H9 (cell line): ENCODE measurements around the gene ZNF81. TPM values are rescaled to one million over a fixed set of nuclear protein-coding genes. Genes with fewer than 3 reads are reported as not detected.
"Not testable (repeated sequence)": the region's sequence is repeated elsewhere in the genome, so short reads cannot be mapped to it uniquely, and the experiment has no call there.

Experiments
- DNase-seq: peaks from one replicate; pipeline ENCODE4 v3.0.0-alpha.2; 2017
- H2AFZ ChIP-seq: one replicate; pipeline ENCODE4 v1.6.1; 2013; ENCODE audit warnings: mild to moderate bottlenecking, low read length, control low read depth, moderate library complexity
- H2AK5ac ChIP-seq: 2 replicates; pipeline ENCODE4 v1.6.1; 2013; ENCODE audit warnings: low read length, control low read depth, mixed read lengths; ENCODE audit not compliant: insufficient read length
- H2BK120ac ChIP-seq: one replicate; pipeline ENCODE4 v1.6.1; 2013; ENCODE audit warnings: low read depth, mild to moderate bottlenecking, low read length, control low read depth, inconsistent platforms; ENCODE audit not compliant: poor library complexity, severe bottlenecking
- H2BK12ac ChIP-seq: 2 replicates; pipeline ENCODE4 v1.6.1; 2013; ENCODE audit warnings: low read length, control low read depth, mixed read lengths, low read depth; ENCODE audit not compliant: insufficient read length
- H2BK15ac ChIP-seq: 2 replicates; pipeline ENCODE4 v1.6.1; 2013; ENCODE audit warnings: low read depth, low read length, control low read depth
- H2BK20ac ChIP-seq: one replicate; pipeline ENCODE4 v1.6.1; 2013; ENCODE audit warnings: low read depth, mild to moderate bottlenecking, low read length, control low read depth, inconsistent platforms; ENCODE audit not compliant: poor library complexity, severe bottlenecking
- H2BK5ac ChIP-seq: 2 replicates; pipeline ENCODE4 v1.6.1; 2013; ENCODE audit warnings: low read length, control low read depth, mixed read lengths; ENCODE audit not compliant: insufficient read length
- H3K14ac ChIP-seq: 2 replicates; pipeline ENCODE4 v1.6.1; 2013; ENCODE audit warnings: low read length, control low read depth; ENCODE audit not compliant: insufficient read depth
- H3K18ac ChIP-seq: 2 replicates; pipeline ENCODE4 v1.6.1; 2013; ENCODE audit warnings: low read depth, mild to moderate bottlenecking, mixed read lengths, low read length, control low read depth; ENCODE audit not compliant: insufficient read length
- H3K23ac ChIP-seq: 2 replicates; pipeline ENCODE4 v1.6.1; 2013; ENCODE audit warnings: low read length, control low read depth, mixed read lengths, low read depth; ENCODE audit not compliant: insufficient read length
- H3K23me2 ChIP-seq: 2 replicates; pipeline ENCODE4 v1.6.1; 2013; ENCODE audit warnings: low read depth, mild to moderate bottlenecking, mixed read lengths, low read length, control low read depth; ENCODE audit not compliant: insufficient read length, poor library complexity, severe bottlenecking
- H3K27ac ChIP-seq: 2 replicates; pipeline ENCODE4 v1.5.1; 2013; ENCODE audit warnings: low read length, control low read depth, mixed read lengths, low read depth; ENCODE audit not compliant: insufficient read length
- H3K27me3 ChIP-seq: 2 replicates; pipeline ENCODE4 v1.6.1; 2013; ENCODE audit warnings: low read length, control low read depth, inconsistent platforms; ENCODE audit not compliant: insufficient read depth
- H3K4ac ChIP-seq: 2 replicates; pipeline ENCODE4 v1.6.1; 2013; ENCODE audit warnings: low read depth, mild to moderate bottlenecking, control low read depth, inconsistent platforms, low read length, moderate library complexity
- H3K4me1 ChIP-seq: 2 replicates; pipeline ENCODE4 v1.6.1; 2013; ENCODE audit warnings: low read length, control low read depth, inconsistent platforms; ENCODE audit not compliant: insufficient read depth
- H3K4me2 ChIP-seq: 2 replicates; pipeline ENCODE4 v1.6.1; 2013; ENCODE audit warnings: low read length, control low read depth, mixed read lengths; ENCODE audit not compliant: insufficient read length, insufficient read depth
- H3K56ac ChIP-seq: 2 replicates; pipeline ENCODE4 v1.6.1; 2013; ENCODE audit warnings: low read depth, mild to moderate bottlenecking, mixed read lengths, low read length, control low read depth; ENCODE audit not compliant: insufficient read length
- H3K79me1 ChIP-seq: 2 replicates; pipeline ENCODE4 v1.6.1; 2013; ENCODE audit warnings: low read depth, mild to moderate bottlenecking, moderate library complexity, low read length, control low read depth, inconsistent platforms; ENCODE audit not compliant: insufficient read depth, poor library complexity, severe bottlenecking
- H3K79me2 ChIP-seq: 2 replicates; pipeline ENCODE4 v1.6.1; 2013; ENCODE audit warnings: low read length, control low read depth, inconsistent platforms; ENCODE audit not compliant: insufficient read depth
- H3K9ac ChIP-seq: 2 replicates; pipeline ENCODE4 v1.6.1; 2013; ENCODE audit warnings: low read length, control low read depth, mixed read lengths; ENCODE audit not compliant: insufficient read length; ENCODE audit errors: extremely low read depth
- H3K9me3 ChIP-seq: one replicate; pipeline ENCODE4 v1.6.1; 2013; ENCODE audit warnings: low read depth, low read length, inconsistent platforms; ENCODE audit not compliant: control insufficient read depth
- H3T11ph ChIP-seq: one replicate; pipeline ENCODE4 v1.6.1; 2013; ENCODE audit warnings: mild to moderate bottlenecking, low read length, control low read depth, inconsistent platforms
- H4K20me1 ChIP-seq: one replicate; pipeline ENCODE4 v1.6.1; 2013; ENCODE audit not compliant: control insufficient read depth, insufficient read length, insufficient read depth
- H4K5ac ChIP-seq: 2 replicates; pipeline ENCODE4 v1.6.1; 2013; ENCODE audit warnings: low read depth, mild to moderate bottlenecking, mixed read lengths, low read length, control low read depth; ENCODE audit not compliant: insufficient read length
- H4K8ac ChIP-seq: replicated peaks from 2 replicates; pipeline ENCODE4 v1.6.1; 2013; ENCODE audit warnings: low read length, control low read depth, mixed read lengths, low read depth; ENCODE audit not compliant: insufficient read length
- H4K91ac ChIP-seq: 2 replicates; pipeline ENCODE4 v1.6.1; 2013; ENCODE audit warnings: low read depth, mild to moderate bottlenecking, moderate library complexity, mixed read lengths, low read length, control low read depth; ENCODE audit not compliant: insufficient read length
- H3K27ac Mint-ChIP-seq, 3 experiments: 2 replicates in 2 of 3; 3 replicates in 1 of 3; pipeline ENCODE4 v1.8.0; 2020 to 2021; ENCODE audit warnings: mixed read lengths in 3 of 3, mild to moderate bottlenecking in 1 of 3, moderate library complexity in 1 of 3
- H3K27me3 Mint-ChIP-seq: 2 replicates; pipeline ENCODE4 v1.8.0; 2021; ENCODE audit warnings: low read depth, mild to moderate bottlenecking, moderate library complexity, mixed read lengths
- H3K36me3 Mint-ChIP-seq, 3 experiments: 2 replicates in 2 of 3; 3 replicates in 1 of 3; pipeline ENCODE4 v1.8.0; 2020 to 2021; ENCODE audit warnings: low read depth in 3 of 3, mixed read lengths in 3 of 3; ENCODE audit not compliant: insufficient read depth in 1 of 3
- H3K4me1 Mint-ChIP-seq, 2 experiments: 2 replicates each; pipeline ENCODE4 v1.8.0; 2020; ENCODE audit warnings: mixed read lengths in 2 of 2
- H3K4me3 Mint-ChIP-seq, 2 experiments: 2 replicates in 1 of 2; 3 replicates in 1 of 2; pipeline ENCODE4 v1.8.0; 2020 to 2021; ENCODE audit warnings: mild to moderate bottlenecking in 2 of 2, mixed read lengths in 2 of 2, moderate library complexity in 1 of 2
- H3K9me3 Mint-ChIP-seq, 2 experiments: 2 replicates in 1 of 2; 3 replicates in 1 of 2; pipeline ENCODE4 v1.8.0; 2020; ENCODE audit warnings: mild to moderate bottlenecking in 2 of 2, mixed read lengths in 2 of 2, moderate library complexity in 1 of 2
- CTCF ChIP-seq: fragments of 200-600 bp; sonication (generic); conservative IDR thresholded peaks from 3 replicates; pipeline ENCODE4 v1.8.0; 2021; ENCODE audit warnings: antibody characterized with exemption, mild to moderate bottlenecking
- WGBS: extraction: QIAGEN DNeasy Blood & Tissue Kit; methylation state at CpG from one replicate; pipeline ENCODE4 v1.1.7; 2013; ENCODE audit warnings: missing lambda C conversion rate, low lambda C conversion rate, mixed read lengths; ENCODE audit not compliant: insufficient read length; ENCODE audit errors: extremely low coverage; 5-methylcytosine and 5-hydroxymethylcytosine counted together
- total RNA-seq: library from RNA; stranded (reverse); gene quantifications from 2 replicates; pipeline ENCODE4 v1.2.1, GENCODE V29; 2021

ZNF81 gene
- total RNA-seq, 1 experiment from 2014 or later, result 11.0 TPM

- Mint-ChIP-seq H3K36me3 (peaks cover 2 to 12% (median 6%) of the 10 kb centered on the region in 3 experiments; a peak in 4 of 7 replicates), H3K9me3 (peaks cover 50 to 52% of the 10 kb centered on the region in 2 experiments), H3K27ac (peak overlapping the region; percentile 72 to 96 (median 83); a peak in 6 of 7 replicates), H3K4me3 (peak overlapping the region in 1 of 2 experiments; percentile 40; a peak in 1 of 5 replicates), H3K4me1 (peaks cover 15 to 22% of the 10 kb centered on the region in 2 experiments)
- H3K4me1 ChIP-seq, H4K5ac ChIP-seq, H4K91ac ChIP-seq, H2BK15ac ChIP-seq, H3K79me2 ChIP-seq, H2BK12ac ChIP-seq, H2BK5ac ChIP-seq, H4K8ac ChIP-seq, H3K79me1 ChIP-seq, H3K4ac ChIP-seq, H3K27ac ChIP-seq, H2BK120ac ChIP-seq, H3K56ac ChIP-seq, H3K27me3 Mint-ChIP-seq, H2AK5ac ChIP-seq, H3T11ph ChIP-seq, H3K23me2 ChIP-seq, H3K23ac ChIP-seq, H2BK20ac ChIP-seq, H4K20me1 ChIP-seq, H2AFZ ChIP-seq, H3K9ac ChIP-seq, H3K27me3 ChIP-seq, H3K4me2 ChIP-seq: not testable (repeated sequence)
- DNase-seq, result peak; percentile 73
- TF ChIP-seq CTCF, result peak; percentile 51
- Histone ChIP-seq H3K18ac (peak overlapping the region; percentile 75), H3K14ac (peak overlapping the region; percentile 85; the same call in 1 of the 2 replicates), H3K9me3 (peaks cover 19% of the 10 kb centered on the region)
- no CpG with 5 or more reads among the region's 14 CpGs for WGBS
Measured at GRCh38 chrX:47806415-47807271, 30.1 kb upstream of the ZNF81 start.

GRCh38 chrX:47807272-47807538 lies 29.5 kb upstream of the ZNF81 start:
- not testable (repeated sequence) for H2BK120ac ChIP-seq, H3K27ac Mint-ChIP-seq, H4K5ac ChIP-seq, H3K4me2 ChIP-seq, H3K9ac ChIP-seq, H2BK12ac ChIP-seq, H4K20me1 ChIP-seq, H3K23ac ChIP-seq, H3K27me3 ChIP-seq, H3K56ac ChIP-seq, H2AK5ac ChIP-seq, H3K18ac ChIP-seq, H3K14ac ChIP-seq, DNase-seq, H3K4ac ChIP-seq, H2AFZ ChIP-seq, H3K23me2 ChIP-seq, H3T11ph ChIP-seq, H3K79me1 ChIP-seq, H4K91ac ChIP-seq, H2BK15ac ChIP-seq, H3K27me3 Mint-ChIP-seq, H3K4me1 ChIP-seq, H2BK5ac ChIP-seq, H3K27ac ChIP-seq, H2BK20ac ChIP-seq, H4K8ac ChIP-seq, H3K79me2 ChIP-seq
- no CpG with 5 or more reads among the region's 3 CpGs for WGBS
- H3K9me3 ChIP-seq, result peaks cover 19% of the 10 kb centered on the region
- H3K36me3 Mint-ChIP-seq, result peaks cover 2 to 14% (median 6%) of the 10 kb centered on the region in 3 experiments; a peak in 4 of 7 replicates
- peaks cover 15 to 22% of the 10 kb centered on the region in 2 experiments for H3K4me1 Mint-ChIP-seq
- H3K4me3 Mint-ChIP-seq, result 0 out of 5 replicates have a peak overlapping the region, but pooled peaks of 1 of the 2 experiments have one; percentile 9
- peaks cover 51 to 54% of the 10 kb centered on the region in 2 experiments for H3K9me3 Mint-ChIP-seq
